Stimulated activated effector memory CD8-positive, alpha-beta T cell treated with anti-CD3 and anti-CD28 coated beads, Interleukin-12 subunit alpha, Interleukin-12 subunit beta, amount 100 ng/mL, for 72 hours (primary cell): ENCODE measurements around the gene DDRGK1.
"Not testable (repeated sequence)": the region's sequence is repeated elsewhere in the genome, so short reads cannot be mapped to it uniquely, and the experiment has no call there.

ENCODE experiments used
- ATAC-seq: fragments of 150-1000 bp; cut with Tn5 transposase; 2 replicates; pipeline ENCODE4 v1.10.0; 2021
- DNase-seq, 2 donors: peaks; one replicate each; pipeline ENCODE4 v3.0.0; 2021 to 2022; ENCODE audit warnings: low spot score in 2 of 2
- H3K27ac Mint-ChIP-seq: one replicate; pipeline ENCODE4 v1.8.0; 2022; ENCODE audit warnings: mild to moderate bottlenecking, mixed read lengths
- H3K36me3 Mint-ChIP-seq: one replicate; pipeline ENCODE4 v1.8.0; 2022; ENCODE audit warnings: mild to moderate bottlenecking, mixed read lengths
- H3K4me1 Mint-ChIP-seq: one replicate; pipeline ENCODE4 v1.8.0; 2022; ENCODE audit warnings: mixed read lengths
- H3K4me3 Mint-ChIP-seq: one replicate; pipeline ENCODE4 v1.8.0; 2022; ENCODE audit warnings: mild to moderate bottlenecking, mixed read lengths
- H3K9me3 Mint-ChIP-seq: one replicate; pipeline ENCODE4 v1.8.0; 2022; ENCODE audit warnings: mixed read lengths

The DDRGK1 gene

DNA sequence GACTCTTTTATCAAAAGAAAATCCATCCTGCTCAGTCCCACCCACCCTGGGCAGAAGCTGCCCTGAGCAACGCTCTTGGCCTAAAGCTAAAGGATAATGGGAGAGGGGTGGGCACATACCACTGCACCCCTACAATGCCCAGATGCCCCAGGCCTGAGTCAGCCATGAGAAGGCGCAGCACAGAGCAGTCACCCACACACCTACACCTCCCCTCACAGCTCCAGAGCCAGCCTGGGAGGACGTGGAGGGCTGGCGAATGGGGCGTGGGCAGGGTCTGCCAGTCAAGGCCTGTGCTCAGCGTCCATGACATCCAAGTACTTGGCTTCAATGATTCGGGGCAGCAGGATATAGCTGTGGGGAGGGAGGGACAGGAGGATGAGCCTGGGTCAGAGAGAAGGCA, 23.0 kb upstream of the DDRGK1 start:
- Mint-ChIP-seq H3K4me1 (no peaks in the 10 kb centered on the region), H3K9me3 (no peaks in the 10 kb centered on the region), H3K4me3 (no peak overlapping the region), H3K36me3 (peaks cover 16% of the 10 kb centered on the region), H3K27ac (no peak overlapping the region)
- ATAC-seq (no peak), DNase-seq (no peak)

DNA sequence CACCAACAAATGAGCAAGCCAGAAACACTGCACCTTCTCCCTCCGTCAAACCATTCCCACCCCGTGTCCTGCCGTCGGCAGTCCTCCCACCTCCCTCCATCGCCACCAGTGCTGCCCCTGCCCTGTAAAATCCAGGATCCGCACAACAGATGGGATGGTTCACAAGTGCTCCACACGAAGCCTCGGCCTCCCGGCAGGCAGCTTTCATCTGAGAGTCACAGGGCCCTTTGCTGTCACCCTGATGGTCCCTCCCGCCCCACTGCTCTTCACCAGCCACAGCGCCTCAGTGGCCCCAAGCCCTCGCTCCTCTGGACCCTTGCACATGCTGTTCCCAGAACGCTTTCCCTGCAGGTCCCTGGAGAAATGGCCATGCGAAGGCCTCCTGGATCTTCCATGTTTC, 22.4 kb upstream of the DDRGK1 start:
- H3K4me3 Mint-ChIP-seq, result no peak overlapping the region
- peaks cover 22% of the 10 kb centered on the region for H3K36me3 Mint-ChIP-seq
- no peak overlapping the region for H3K27ac Mint-ChIP-seq
- no peak for ATAC-seq
- H3K4me1 Mint-ChIP-seq, result no peaks in the 10 kb centered on the region
- H3K9me3 Mint-ChIP-seq, result no peaks in the 10 kb centered on the region
- no peak for DNase-seq

DNA sequence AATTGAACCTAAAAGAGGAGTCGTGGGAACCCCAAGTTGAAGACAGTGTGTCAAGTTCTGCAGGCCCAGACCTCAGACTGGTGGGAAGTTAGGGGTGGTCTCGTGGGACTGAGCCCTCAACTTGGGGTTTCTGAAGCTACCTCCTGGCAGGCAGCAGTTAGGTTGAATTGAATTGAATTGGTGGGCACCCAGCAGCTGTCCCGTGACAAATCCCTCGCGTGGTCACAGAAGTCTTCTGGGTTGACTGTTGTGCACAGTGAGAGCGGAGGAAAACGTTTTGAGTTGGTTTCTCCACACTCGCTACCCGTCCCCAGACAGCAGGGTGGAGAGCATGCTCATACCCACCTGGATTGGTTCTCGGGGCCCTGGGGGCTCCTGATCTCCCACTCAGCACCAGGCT, 21.6 kb upstream of the DDRGK1 start:
- ATAC-seq (no peak), DNase-seq (no peak)
- H3K4me1 Mint-ChIP-seq, result no peaks in the 10 kb centered on the region
- H3K9me3 Mint-ChIP-seq, result no peaks in the 10 kb centered on the region
- H3K4me3 Mint-ChIP-seq, result no peak overlapping the region
- H3K36me3 Mint-ChIP-seq, result peaks cover 29% of the 10 kb centered on the region
- H3K27ac Mint-ChIP-seq, result no peak overlapping the region

DNA sequence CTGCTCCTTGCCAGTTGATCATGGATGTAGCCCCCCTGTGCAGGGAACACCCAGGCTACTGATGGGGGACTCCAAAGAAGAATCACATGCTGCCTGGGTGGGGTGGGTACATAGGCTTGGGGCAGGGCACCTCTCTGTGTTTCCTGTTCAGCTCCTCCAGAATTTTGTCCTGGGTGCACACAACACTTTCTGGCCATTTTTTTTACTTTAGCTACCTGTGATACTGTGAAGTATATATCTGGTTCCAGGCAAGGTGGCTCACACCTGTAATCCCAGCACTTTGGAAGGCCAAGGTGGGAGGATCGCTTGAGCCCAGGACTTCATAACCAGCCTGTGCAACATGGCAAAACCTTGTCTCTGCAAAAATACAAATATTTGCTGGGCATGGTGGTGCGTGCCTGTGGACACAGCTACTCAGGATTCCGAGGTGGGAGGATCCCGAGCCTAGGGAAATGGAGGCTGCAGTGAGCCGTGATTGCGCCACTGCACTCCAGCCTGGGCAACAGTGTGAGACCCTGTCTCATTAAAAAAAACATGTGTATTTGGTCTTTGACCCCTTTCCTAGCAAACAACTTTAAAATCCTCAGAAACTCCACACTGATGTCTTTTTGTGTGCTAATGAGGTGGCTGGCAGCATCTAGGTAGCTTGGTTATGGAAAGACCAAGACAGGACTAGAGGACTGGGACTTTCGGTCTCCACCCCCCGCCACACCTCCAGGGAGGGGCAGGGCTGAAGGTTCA, 20.4 kb upstream of the DDRGK1 start:
- Mint-ChIP-seq H3K4me3 (no peak overlapping the region), H3K9me3 (no peaks in the 10 kb centered on the region), H3K27ac (no peak overlapping the region), H3K36me3 (peaks cover 42% of the 10 kb centered on the region), H3K4me1 (no peaks in the 10 kb centered on the region)
- ATAC-seq, result no peak
- no peak for DNase-seq

DNA sequence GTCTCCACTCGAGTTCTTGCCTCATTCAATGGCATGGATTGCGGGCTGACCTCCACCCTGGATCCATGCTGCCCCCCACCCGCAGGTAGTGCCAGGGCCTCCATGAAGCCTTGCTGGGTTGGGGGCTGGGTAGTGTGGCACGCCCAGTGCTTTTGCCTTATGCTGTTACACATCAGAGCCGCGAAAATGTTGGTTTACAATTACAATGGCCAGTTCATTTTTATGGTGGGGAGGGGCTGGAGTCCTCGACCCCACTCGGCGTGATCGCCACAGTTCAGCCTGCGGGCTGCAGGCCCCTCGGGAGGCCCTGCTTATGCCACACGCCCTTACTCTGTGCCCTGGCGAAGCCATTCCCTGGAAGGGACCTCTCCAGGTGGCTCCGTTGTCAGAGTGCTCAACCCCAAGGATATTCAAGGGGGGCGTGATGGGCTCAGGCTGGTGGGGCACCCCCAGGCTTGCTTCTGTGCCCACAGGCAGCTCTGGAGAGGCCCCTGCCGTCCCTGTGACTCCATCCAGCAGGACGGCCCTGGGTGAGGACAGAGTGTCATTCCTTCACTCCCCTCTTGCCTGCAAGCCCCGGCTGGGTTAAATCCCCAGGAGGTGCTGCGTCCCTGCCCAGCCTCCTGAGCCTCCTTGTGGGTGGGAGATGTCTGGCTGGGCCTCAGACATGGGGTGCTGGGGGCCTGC, 19.7 kb upstream of the DDRGK1 start:
- no peak overlapping the region for H3K27ac Mint-ChIP-seq
- ATAC-seq (no peak), DNase-seq (no peak)
- peaks cover 49% of the 10 kb centered on the region for H3K36me3 Mint-ChIP-seq
- no peak overlapping the region for H3K4me3 Mint-ChIP-seq
- H3K4me1 Mint-ChIP-seq, result no peaks in the 10 kb centered on the region
- H3K9me3 Mint-ChIP-seq, result no peaks in the 10 kb centered on the region

DNA sequence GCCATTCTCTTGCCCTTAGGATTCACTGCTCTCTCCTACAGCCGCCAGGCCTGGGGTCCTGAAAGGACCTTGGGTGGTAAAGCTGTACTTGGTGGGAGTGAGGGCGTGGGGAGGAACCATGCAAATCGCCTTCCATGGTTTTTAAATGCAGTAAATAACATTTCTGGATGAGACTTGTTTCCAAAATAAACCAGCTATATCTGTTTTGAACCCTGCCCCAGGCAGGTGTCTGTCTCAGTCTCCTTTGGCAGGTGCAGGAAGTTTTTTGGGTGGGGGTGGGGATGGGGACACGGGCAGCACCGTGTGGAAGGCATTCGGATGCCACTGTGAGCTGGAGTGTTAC, 19.1 kb upstream of the DDRGK1 start:
- no peak overlapping the region for H3K4me3 Mint-ChIP-seq
- peaks cover 2% of the 10 kb centered on the region for H3K4me1 Mint-ChIP-seq
- DNase-seq (no peak), ATAC-seq (no peak)
- H3K36me3 Mint-ChIP-seq, result peaks cover 54% of the 10 kb centered on the region
- no peak overlapping the region for H3K27ac Mint-ChIP-seq
- no peaks in the 10 kb centered on the region for H3K9me3 Mint-ChIP-seq

DNA sequence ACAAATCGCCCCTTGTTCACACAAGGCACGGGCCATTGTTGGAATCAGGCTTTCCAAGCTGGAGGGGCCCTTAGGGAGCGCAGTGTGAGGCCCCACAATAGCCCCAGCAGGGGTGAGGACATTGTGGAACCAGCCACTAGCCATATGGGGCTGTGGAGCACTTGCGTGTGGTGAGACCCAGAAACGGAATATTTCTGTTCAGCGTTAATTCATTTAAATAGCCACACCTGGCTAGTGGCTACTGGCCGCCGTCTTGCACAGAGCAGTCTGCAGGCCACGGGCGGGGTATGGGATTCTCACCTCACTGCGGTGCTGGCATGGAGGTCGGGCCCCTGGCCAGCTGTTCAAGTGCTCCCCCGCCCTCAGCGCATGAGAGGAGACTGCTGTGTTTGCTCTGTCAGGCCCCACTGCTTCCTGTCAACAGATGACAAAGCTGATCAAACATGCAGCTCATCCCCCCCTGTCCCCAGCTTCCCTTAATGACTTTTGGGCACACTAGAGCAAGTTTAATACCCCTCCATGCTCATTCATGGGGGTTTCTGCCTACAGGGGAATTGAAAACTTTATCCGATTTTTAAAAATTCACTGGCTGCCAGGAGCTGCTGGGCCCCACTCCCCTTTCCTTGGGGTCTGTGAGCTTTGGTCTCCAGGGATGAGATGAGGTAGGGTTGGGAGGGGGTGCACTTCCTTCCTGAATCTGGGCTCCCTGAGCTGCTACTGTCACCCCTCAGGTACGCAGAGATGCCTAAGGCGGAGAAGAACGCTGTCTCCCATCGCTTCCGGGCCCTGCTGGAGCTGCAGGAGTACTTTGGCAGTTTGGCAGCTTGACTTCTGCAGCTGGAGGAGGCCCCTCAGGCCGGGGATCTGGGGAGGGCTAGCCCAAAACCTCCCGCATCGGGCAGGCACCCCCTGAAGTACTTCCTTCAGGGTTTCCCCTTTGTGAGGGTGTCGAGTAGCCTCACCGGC, 18.4 kb upstream of the DDRGK1 start:
- Mint-ChIP-seq H3K36me3 (peaks cover 61% of the 10 kb centered on the region), H3K27ac (no peak overlapping the region), H3K9me3 (no peaks in the 10 kb centered on the region), H3K4me1 (peaks cover 5% of the 10 kb centered on the region), H3K4me3 (no peak overlapping the region)
- ATAC-seq (no peak), DNase-seq (no peak)

DNA sequence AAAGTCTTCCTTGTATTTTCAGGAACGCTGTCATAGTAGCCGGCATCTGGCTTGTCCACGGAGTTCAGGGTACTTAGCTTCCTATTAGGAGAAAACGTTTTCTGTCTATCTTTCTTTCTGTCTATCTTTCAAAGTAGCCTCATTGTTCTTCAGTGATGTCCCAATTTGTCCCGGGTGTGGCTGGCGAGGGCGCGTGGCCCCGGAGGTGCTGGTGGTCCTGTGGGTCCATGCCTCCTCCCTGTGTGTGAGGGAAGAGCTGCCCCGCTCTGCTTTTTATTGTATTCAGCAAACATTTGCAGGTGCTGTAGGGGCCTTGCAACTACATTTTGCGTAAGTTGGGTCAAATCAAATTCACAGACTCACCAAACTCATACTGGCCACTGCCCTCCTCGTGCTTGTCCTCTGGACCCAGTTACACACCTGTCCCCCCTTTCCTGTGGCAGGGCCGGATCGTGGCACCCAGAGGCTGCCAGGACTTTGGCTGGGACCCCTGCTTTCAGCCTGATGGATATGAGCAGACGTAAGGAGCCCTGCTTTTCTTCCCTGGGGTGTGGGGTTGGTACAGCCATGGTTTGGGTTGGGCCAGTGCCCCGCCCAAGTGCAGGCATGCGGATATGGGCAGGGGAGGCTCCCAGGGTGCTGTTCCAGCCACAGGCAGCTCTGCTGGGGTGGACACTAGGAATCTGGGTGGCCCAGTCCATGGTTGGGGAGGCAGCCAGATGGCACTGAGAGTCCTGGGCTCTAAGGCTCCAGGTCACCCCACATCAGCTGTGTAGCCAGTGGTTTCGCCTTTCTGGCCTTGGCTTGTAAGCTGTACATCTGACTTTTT, 17.1 kb upstream of the DDRGK1 start:
- Mint-ChIP-seq H3K9me3 (no peaks in the 10 kb centered on the region), H3K4me3 (no peak overlapping the region), H3K27ac (peak overlapping the region; percentile 79), H3K36me3 (peaks cover 68% of the 10 kb centered on the region), H3K4me1 (peaks cover 5% of the 10 kb centered on the region)
- DNase-seq (no peak), ATAC-seq (no peak)

DNA sequence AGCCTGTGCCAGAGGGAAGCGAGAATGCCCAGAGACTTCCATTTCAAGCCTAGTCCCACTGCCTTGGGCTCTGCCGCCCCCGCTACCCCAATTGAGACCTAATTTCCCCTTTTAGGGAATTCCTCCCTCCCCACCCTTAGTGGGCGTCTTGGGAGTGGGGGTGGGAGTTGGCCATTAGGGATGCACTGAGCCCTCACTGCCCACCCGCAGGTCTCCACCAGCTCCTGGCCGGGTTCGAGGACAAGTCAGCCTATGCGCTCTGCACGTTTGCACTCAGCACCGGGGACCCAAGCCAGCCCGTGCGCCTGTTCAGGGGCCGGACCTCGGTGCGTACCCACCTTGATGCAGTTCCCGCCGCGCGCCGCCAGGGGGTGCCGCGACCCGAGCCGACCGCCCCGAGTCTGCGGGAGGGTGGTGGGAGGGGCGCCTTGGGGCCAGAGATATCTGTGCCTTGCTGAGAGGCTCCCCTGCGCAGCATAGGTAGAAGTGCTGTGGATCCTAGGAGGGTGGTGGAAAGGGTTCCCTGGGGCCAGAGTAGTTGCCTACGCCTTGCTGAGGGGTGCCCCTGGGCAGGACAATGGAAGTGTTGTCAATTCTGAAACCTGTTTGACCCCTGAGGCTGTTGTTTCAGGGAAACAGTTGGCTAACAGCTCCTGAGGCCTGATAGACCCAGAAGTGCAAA, 14.0 kb upstream of the DDRGK1 start:
- Mint-ChIP-seq H3K4me1 (peaks cover 5% of the 10 kb centered on the region), H3K4me3 (no peak overlapping the region), H3K9me3 (no peaks in the 10 kb centered on the region), H3K27ac (no peak overlapping the region), H3K36me3 (peaks cover 89% of the 10 kb centered on the region)
- ATAC-seq (peak; percentile 92), DNase-seq (peak; percentile 75 to 91)

DNA sequence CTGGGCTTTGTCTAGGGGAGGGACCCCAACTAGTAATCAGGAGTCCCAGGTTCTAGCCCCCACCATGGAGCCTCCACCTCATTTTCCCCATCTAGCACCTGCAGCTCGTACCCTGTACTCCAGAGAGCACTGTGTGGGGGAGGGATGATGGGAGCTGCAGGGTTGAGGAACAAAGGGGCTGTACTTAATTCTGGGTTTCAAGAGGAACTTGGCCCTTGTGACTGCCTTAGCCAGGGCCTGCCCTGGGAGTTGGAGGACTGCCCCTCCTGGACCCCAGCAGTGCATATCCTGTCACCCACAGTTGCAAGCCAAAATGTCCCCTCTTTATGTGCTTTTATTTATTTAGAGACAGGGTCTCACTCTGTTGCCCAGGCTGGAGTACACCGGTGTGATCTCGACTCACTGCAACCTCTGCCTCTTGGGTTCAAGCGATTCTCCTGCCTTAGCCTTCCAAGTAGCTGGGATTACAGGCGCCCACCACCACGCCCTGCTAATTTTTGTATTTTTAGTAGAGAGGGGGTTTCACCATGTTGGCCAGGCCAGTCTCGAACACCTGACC, 11.0 kb upstream of the DDRGK1 start:
- H3K9me3 Mint-ChIP-seq, DNase-seq, H3K27ac Mint-ChIP-seq, ATAC-seq, H3K4me3 Mint-ChIP-seq: not testable (repeated sequence)
- Mint-ChIP-seq H3K36me3 (peaks cover 74% of the 10 kb centered on the region), H3K4me1 (peaks cover 16% of the 10 kb centered on the region)

DNA sequence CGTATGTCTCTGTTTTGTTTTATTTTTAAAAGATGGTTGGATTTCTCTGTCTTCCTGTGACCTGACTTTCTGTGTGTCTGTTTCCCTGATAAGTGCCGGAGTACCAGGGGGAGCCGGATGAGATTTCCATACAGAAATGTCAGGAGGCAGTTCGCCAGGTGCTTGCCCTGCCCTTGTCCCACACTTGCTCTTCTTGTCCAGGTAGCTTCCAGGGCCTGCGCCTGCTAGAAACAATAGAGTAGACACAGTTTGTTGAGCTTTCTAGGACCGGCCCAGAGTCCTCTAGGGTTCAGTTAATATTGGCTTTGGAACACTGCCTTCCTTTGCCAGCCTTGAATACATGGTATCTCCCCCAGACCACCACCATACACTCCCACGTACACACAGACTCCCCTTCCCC, 8.7 kb upstream of the DDRGK1 start:
- Mint-ChIP-seq H3K9me3 (no peaks in the 10 kb centered on the region), H3K27ac (no peak overlapping the region), H3K4me1 (peaks cover 30% of the 10 kb centered on the region), H3K36me3 (peaks cover 61% of the 10 kb centered on the region), H3K4me3 (no peak overlapping the region)
- no peak for DNase-seq
- no peak for ATAC-seq

DNA sequence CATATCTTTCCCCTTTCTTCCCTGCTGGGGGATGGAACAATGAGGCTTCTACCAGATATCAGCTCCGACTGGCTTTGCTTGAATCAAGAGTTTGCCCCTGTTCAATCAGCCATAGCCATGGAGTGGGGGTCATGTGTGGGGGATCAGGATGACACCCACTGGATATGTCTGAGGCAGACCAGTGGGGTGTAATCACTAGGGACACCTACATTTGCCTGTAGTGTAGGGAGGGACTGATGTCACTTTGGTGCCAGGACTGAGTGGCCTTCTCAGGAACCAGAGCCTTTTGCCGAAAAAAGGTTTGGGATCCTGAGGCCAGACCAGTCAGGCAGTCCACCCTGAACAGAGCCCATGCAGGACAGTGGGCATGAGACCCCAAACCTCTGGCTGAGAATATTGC, 5.9 kb upstream of the DDRGK1 start:
- no peak for ATAC-seq
- DNase-seq, result no peak
- Mint-ChIP-seq H3K4me1 (peaks cover 30% of the 10 kb centered on the region), H3K36me3 (peaks cover 32% of the 10 kb centered on the region), H3K27ac (peak overlapping the region; percentile 99), H3K9me3 (no peaks in the 10 kb centered on the region), H3K4me3 (peak overlapping the region; percentile 97)

DNA sequence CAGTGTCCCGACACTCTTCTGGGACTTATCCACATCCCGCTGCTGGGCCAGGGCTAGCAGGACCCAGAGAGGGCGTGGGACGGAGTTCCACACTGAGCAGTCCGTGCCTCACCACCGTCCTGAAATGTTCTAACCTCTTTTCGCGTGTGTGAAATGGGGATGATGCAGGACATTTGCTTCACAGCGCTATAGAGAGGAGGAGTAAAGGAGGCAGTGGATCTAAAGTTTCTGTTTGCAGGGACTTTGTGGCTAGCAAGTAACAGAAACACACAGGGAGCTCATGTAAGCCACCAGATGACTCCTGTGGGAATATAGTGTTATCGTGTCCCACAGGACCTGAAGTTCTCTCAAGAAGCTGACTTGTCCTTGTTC, 5.5 kb upstream of the DDRGK1 start:
- ATAC-seq (peak; percentile 60), DNase-seq (no peak)
- peak overlapping the region; percentile 97 for H3K4me3 Mint-ChIP-seq
- no peaks in the 10 kb centered on the region for H3K9me3 Mint-ChIP-seq
- H3K4me1 Mint-ChIP-seq, result peaks cover 30% of the 10 kb centered on the region
- peaks cover 28% of the 10 kb centered on the region for H3K36me3 Mint-ChIP-seq
- peak overlapping the region; percentile 99 for H3K27ac Mint-ChIP-seq

DNA sequence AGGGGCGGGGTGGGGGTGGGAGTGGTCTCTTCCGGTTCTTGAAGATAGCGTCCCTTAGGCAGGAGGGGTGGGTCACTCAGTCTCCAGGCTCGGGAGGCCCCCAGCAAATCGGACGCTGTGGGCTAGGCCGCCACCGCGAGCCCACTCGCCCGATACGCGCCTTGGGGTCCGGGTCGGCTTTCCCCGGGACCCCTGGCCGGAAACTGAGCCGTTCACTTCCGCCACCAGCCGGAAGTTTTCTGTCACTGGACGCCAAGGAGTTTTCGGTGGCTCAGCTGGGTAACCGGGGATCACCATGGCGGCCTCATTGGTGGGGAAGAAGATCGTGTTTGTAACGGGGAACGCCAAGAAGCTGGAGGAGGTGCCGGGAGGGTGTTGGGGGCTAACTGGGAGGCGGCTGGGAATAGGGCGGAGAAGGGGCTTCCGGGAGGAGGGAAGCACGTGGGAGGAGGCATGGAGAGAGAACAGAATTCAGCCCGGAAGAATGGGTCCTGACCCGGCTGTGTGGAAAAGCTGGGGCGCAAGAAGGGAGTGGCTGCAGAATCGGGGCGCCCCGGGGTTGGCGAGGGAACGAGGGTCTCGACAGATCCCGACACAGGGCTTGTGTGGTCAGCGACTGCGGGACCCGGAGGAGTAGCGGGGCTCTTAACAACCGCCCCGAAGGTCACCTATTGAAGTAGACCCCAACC, 4.9 kb upstream of the DDRGK1 start, which contains the start of gene ITPA:
Gene ITPA (plus strand): TSS at position 242 of the 689 bp plus-strand sequence. CDS start 54 bp downstream, at position 296.
- H3K4me3 Mint-ChIP-seq, result peak within 1 kb of the TSS; percentile 97
- no peaks in the 10 kb centered on the region for H3K9me3 Mint-ChIP-seq
- DNase-seq (peak; percentile 50 to 81), ATAC-seq (peak; percentile 70)
- H3K36me3 Mint-ChIP-seq, result peaks cover 27% of the 10 kb centered on the region
- peak within 1 kb of the TSS; percentile 99 for H3K27ac Mint-ChIP-seq
- peaks cover 35% of the 10 kb centered on the region for H3K4me1 Mint-ChIP-seq
